Dendritic cell treated with granulocyte-macrophage colony-stimulating factor and Interleukin-4, amounts not matched to agents 40 ng/mL and 50 ng/mL, for 4 days (primary cell): ENCODE data around the gene SRD5A1.

Experiments
- H3K27ac Mint-ChIP-seq: one replicate; pipeline ENCODE4 v1.8.0; 2022; ENCODE audit warnings: mild to moderate bottlenecking, mixed read lengths
- H3K27me3 Mint-ChIP-seq: one replicate; pipeline ENCODE4 v1.8.0; 2022; ENCODE audit warnings: mild to moderate bottlenecking, mixed read lengths
- H3K36me3 Mint-ChIP-seq: one replicate; pipeline ENCODE4 v1.8.0; 2022; ENCODE audit warnings: low read depth, mixed read lengths
- H3K4me1 Mint-ChIP-seq: one replicate; pipeline ENCODE4 v1.8.0; 2022; ENCODE audit warnings: low read depth, mixed read lengths
- H3K4me3 Mint-ChIP-seq: one replicate; pipeline ENCODE4 v1.8.0; 2022; ENCODE audit warnings: mild to moderate bottlenecking, moderate library complexity, mixed read lengths
- H3K9me3 Mint-ChIP-seq: one replicate; pipeline ENCODE4 v1.8.0; 2022; ENCODE audit warnings: mixed read lengths
- intact Hi-C: fragments of 100-400 bp; cut with micrococcal nuclease; formaldehyde crosslinking; loops from one replicate; pipeline ENCODE4 v1.15.0; 2022

SRD5A1 gene

DNA sequence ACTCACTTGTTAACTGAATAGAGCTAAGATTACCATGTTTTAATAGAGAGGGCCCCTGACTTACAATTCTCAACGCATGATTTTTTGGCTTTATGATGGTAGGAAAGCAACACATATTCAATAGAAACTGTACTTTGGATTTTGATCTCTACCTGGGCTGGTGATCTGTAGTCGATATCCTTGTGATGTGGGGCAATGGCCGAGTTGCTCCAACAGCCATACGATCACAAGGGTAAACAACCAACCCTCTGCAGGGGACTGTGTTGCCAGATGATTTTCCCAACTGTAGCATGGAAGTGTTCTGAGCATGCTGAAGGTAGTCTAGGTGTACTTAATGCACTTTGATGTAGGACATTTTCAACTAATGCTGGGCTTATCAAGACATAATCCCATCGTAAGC is 36.9 kb upstream of the SRD5A1 start:
- intact Hi-C loops = no loop called here
- H3K27me3 Mint-ChIP-seq = peaks cover 6% of the 10 kb centered on the region

DNA sequence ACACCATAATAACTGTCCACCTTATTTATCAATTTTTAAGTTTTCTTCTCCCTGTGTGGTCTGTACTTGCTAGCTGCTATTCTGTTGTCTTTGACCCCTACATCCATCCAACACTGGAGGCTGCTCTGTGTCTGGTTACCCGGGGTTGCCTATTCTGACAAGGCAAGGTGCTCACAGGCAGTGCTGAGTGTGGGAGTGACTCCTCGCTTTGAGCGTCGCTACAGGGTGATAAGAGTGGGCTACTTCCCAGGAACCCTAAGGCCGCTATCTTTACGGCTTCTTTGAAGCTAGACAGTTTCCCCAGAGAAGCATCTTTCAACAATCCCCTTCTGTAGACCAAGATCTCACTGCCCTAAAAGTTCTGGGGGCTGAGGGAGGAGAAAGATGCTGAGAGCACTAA is 35.7 kb upstream of the SRD5A1 start:
- Mint-ChIP-seq H3K27me3 (no peaks in the 10 kb centered on the region), H3K27ac (no peak overlapping the region)

More for the DNA sequence above, 36.9 kb upstream of the SRD5A1 start:
- Mint-ChIP-seq H3K4me1 (peaks cover 5% of the 10 kb centered on the region), H3K4me3 (no peak overlapping the region), H3K9me3 (no peaks in the 10 kb centered on the region), H3K27ac (no peak overlapping the region), H3K36me3 (peaks cover 52% of the 10 kb centered on the region)

DNA sequence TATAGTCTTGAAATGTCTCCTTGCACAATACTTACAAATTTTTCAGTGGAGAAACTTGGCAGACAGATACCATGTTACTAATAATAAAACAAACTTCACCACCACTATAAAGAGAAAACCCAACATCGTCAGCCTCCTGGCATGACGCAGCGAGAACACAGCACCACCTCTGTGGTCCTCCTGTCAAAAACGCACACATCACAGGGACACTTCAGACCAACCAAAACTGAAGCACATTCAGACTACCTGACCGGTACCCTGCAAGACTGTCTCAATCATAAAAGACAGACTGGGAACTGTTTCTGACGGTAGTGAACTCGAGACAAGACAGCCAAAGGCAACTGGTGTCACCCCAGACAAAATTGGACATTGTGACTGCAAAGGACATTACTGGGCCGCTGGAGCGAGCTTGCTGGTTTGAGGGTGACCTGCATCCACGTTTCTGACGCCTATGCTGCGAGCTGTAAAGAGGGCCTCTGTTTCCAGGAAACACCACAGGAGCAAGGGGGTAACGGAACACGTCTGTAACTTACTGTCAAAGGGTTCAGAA is 34.8 kb upstream of the SRD5A1 start:
- Mint-ChIP-seq H3K9me3 (no peaks in the 10 kb centered on the region), H3K4me1 (no peaks in the 10 kb centered on the region), H3K4me3 (no peak overlapping the region), H3K27ac (no peak overlapping the region), H3K27me3 (no peaks in the 10 kb centered on the region), H3K36me3 (peaks cover 73% of the 10 kb centered on the region)
- intact Hi-C loops = no loop called here

More for the DNA sequence above, 35.7 kb upstream of the SRD5A1 start:
- Mint-ChIP-seq H3K9me3 (no peaks in the 10 kb centered on the region), H3K4me3 (no peak overlapping the region), H3K4me1 (peaks cover 5% of the 10 kb centered on the region), H3K36me3 (peaks cover 64% of the 10 kb centered on the region)
- intact Hi-C loops = no loop called here

DNA sequence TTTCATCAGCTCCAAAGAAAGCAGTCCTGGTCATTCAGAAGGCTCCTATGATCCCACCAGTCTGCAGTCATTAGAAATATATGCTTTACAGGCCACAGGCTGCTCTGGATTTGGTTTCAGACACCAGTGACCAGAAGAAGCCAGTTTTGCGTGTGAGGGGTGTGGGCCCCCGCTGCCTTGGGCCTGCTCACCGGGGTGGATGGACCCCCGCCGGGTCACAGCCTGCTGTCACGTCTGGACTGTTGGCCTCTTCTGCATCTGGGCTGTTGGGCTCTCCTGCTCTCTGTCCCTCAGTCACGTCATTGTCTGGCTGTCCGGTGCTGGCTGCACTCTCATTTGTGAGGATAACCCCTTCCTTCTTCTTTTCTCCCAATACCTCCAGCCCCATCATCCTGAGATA is 33.5 kb upstream of the SRD5A1 start:
- intact Hi-C loops = no loop called here
- H3K36me3 Mint-ChIP-seq = peaks cover 86% of the 10 kb centered on the region
- no peak overlapping the region for H3K4me3 Mint-ChIP-seq
- no peaks in the 10 kb centered on the region for H3K27me3 Mint-ChIP-seq
- no peaks in the 10 kb centered on the region for H3K9me3 Mint-ChIP-seq
- no peak overlapping the region for H3K27ac Mint-ChIP-seq
- no peaks in the 10 kb centered on the region for H3K4me1 Mint-ChIP-seq

DNA sequence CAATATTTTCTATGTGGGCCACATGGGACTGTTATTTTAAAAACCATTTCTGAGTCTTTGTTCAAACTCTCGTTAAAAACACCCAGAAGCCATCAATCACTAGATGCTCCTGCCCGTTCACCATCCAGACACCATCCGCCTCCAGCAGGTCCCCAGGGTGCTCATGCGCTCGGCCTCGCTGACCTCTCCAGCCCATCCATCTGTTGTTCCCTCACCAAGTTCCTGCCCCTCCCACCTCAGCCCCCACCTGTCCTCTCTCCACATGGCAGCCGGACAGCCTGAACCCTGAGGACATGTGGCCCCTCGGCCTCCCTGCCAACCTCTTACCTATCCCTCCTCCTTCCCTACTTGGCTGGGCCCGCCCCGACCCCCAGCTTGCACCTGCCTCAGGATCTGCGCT is 32.0 kb upstream of the SRD5A1 start:
- intact Hi-C loops = no loop called here
- Mint-ChIP-seq H3K36me3 (peaks cover 100% of the 10 kb centered on the region), H3K4me1 (no peaks in the 10 kb centered on the region), H3K4me3 (no peak overlapping the region), H3K9me3 (no peaks in the 10 kb centered on the region), H3K27me3 (no peaks in the 10 kb centered on the region), H3K27ac (no peak overlapping the region)

DNA sequence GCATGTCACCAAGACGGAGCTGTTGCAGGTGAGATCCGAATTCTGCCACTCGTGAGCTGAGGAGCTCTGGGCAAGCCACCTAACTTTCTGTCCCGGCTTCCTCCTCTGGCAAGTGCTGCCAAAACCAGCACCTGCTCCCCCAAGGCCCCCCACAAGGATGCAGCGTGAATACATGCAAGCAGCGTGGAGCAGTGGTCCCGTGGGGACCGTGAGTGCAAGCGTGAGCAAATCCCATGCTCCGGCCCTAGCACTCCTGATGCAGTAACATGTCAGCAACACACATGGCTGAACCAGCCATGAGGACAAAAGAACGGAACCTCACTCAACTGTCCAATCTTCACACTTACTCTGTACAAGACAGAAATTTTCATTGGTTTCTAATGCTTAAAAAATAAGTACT is 31.4 kb upstream of the SRD5A1 start:
- H3K27me3 Mint-ChIP-seq = no peaks in the 10 kb centered on the region
- no peak overlapping the region for H3K4me3 Mint-ChIP-seq
- H3K27ac Mint-ChIP-seq = no peak overlapping the region
- H3K36me3 Mint-ChIP-seq = peaks cover 100% of the 10 kb centered on the region
- intact Hi-C loops = no loop called here
- no peaks in the 10 kb centered on the region for H3K9me3 Mint-ChIP-seq
- H3K4me1 Mint-ChIP-seq = no peaks in the 10 kb centered on the region

DNA sequence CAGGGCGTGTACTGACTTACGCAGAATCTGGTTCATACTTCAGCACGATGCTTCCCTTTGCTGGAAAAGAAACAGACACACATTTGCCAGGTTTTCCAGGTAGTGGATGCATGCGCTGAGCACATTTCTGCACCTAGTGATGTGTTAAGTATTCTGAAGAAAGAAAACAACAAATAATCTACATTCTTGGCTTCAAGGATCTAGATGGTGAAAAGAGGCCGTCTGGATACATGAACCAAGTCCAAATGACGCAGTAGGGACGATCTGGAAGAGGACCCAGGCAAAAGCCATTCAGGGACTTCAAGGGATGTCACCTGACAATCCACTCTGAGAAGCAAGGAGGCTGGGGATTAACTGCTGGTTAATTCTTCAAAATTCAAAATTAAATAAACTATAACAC is 30.8 kb upstream of the SRD5A1 start:
- intact Hi-C loops = no loop called here
- Mint-ChIP-seq H3K9me3 (no peaks in the 10 kb centered on the region), H3K27me3 (no peaks in the 10 kb centered on the region), H3K27ac (no peak overlapping the region), H3K4me3 (no peak overlapping the region), H3K36me3 (peaks cover 100% of the 10 kb centered on the region), H3K4me1 (no peaks in the 10 kb centered on the region)

DNA sequence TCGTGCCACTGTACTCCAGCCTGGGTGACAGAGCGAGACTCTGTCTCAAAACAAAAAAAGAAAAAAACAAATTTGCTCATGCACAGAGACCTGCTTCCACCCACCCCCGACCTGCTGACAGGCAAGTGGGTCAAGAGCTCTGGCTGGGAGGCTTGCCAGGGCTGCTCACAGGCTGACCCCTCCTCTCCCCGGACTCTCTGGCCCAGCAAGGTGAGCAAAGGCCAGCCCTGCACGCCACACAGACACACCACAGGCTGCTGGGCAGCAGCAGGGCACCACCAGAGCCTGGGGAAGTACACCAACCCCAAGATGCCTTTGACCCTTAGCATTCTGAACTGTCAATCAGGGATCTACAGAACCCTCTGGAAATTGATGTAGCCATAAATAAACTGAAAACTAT is 29.6 kb upstream of the SRD5A1 start:
- H3K27ac Mint-ChIP-seq = no peak overlapping the region
- peaks cover 100% of the 10 kb centered on the region for H3K36me3 Mint-ChIP-seq
- H3K4me3 Mint-ChIP-seq = no peak overlapping the region
- H3K9me3 Mint-ChIP-seq = no peaks in the 10 kb centered on the region
- intact Hi-C loops = no loop called here
- H3K27me3 Mint-ChIP-seq = no peaks in the 10 kb centered on the region
- H3K4me1 Mint-ChIP-seq = no peaks in the 10 kb centered on the region

DNA sequence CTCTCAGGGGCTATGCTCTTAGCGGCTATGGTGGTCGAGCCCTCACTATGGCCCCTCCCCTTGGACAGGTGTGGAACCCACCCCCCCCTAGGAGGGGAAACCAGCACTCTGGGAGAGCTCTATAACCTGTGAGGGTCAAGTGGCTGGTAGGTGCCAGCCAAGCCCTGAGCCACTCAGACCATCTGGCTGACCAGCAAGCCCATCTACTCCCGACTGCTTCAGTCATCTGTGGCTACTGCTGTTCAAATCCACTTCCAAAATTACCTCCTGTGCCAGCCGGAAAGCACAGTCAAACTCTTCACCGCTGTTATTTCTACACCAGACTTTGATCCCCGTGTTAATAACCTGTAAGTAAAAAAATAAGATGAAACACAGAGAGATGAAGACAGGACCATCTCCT is 28.9 kb upstream of the SRD5A1 start:
- Mint-ChIP-seq H3K4me1 (no peaks in the 10 kb centered on the region), H3K27me3 (no peaks in the 10 kb centered on the region), H3K4me3 (no peak overlapping the region), H3K36me3 (peaks cover 100% of the 10 kb centered on the region), H3K27ac (no peak overlapping the region), H3K9me3 (no peaks in the 10 kb centered on the region)
- intact Hi-C loops = no loop called here

DNA sequence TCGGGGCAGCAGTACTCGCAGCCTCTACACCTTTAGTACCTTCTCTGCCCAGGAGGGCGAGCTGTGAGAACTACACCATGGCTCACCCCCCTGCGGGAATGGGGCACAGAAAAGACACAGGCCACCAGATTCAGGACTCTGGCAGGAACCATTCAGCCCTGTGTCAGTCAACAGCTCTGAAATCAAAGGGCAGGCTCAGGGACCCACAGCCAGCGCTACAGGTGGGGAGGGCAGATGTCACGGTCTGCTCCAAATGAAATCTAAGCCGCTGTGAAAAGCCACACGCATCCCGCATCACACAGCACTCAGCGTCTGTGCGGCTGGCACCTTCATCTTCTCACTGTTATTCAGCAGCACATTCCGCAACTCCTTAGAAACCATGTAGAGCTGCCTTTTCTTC is 28.3 kb upstream of the SRD5A1 start:
- intact Hi-C loops = no loop called here

DNA sequence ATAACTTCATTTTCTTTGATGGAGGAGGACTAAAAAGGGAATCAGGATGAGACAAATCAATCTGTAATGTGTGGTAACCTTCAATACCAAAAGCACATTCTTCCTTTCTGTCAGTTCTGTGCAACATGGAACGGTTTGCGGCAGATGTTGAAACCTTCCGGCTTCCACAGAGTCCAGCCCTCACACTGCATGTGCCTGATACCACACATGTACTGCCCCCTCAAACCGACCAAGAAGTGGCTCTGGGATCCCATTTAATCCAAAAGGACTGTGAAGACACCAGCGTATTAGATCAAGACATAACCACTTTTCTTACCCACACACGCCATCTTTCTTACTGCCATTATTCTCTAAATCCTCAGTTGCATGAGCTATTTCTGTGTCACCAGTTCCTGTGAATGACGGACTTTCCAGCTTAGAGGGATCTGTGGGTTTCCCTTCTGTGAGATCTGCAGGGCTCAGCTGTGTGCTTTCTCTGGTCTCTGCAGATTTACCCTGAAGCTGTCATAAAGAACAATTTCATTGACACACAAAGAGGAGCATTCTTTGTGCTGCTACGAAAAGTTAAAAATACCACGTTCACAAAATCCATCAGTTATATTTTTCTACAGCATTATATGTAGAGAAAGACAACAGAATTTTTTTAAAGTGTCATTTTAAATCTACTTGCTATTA is 26.2 kb upstream of the SRD5A1 start:
- no peak overlapping the region for H3K27ac Mint-ChIP-seq
- intact Hi-C loops = no loop called here
- peaks cover 100% of the 10 kb centered on the region for H3K36me3 Mint-ChIP-seq
- no peak overlapping the region for H3K4me3 Mint-ChIP-seq
- no peaks in the 10 kb centered on the region for H3K27me3 Mint-ChIP-seq
- H3K4me1 Mint-ChIP-seq = no peaks in the 10 kb centered on the region
- no peaks in the 10 kb centered on the region for H3K9me3 Mint-ChIP-seq

More for the DNA sequence above, 28.3 kb upstream of the SRD5A1 start:
- no peaks in the 10 kb centered on the region for H3K27me3 Mint-ChIP-seq
- H3K27ac Mint-ChIP-seq = no peak overlapping the region
- H3K4me1 Mint-ChIP-seq = no peaks in the 10 kb centered on the region
- H3K36me3 Mint-ChIP-seq = peaks cover 100% of the 10 kb centered on the region
- H3K9me3 Mint-ChIP-seq = no peaks in the 10 kb centered on the region
- no peak overlapping the region for H3K4me3 Mint-ChIP-seq

DNA sequence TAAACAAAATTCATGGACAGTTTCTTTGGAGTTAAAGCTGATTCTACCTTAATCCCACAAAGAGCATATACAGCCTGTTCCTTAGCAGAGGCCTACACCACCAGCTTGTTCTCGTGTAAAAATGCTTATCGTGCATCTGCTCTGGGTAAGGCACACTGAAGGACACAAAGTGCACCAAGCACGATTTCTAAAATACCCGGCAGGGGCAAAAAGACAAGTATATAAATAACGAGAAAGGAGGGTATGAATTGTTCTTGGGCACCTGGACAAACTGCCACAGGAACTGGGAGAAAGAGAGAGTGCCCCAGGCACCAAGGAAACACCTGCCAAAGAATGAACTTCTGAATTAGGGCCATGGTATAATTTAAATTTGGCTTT is 25.7 kb upstream of the SRD5A1 start:
- Mint-ChIP-seq H3K4me3 (no peak overlapping the region), H3K27ac (no peak overlapping the region), H3K36me3 (peaks cover 100% of the 10 kb centered on the region), H3K4me1 (no peaks in the 10 kb centered on the region), H3K9me3 (no peaks in the 10 kb centered on the region), H3K27me3 (no peaks in the 10 kb centered on the region)
- intact Hi-C loops = no loop called here

DNA sequence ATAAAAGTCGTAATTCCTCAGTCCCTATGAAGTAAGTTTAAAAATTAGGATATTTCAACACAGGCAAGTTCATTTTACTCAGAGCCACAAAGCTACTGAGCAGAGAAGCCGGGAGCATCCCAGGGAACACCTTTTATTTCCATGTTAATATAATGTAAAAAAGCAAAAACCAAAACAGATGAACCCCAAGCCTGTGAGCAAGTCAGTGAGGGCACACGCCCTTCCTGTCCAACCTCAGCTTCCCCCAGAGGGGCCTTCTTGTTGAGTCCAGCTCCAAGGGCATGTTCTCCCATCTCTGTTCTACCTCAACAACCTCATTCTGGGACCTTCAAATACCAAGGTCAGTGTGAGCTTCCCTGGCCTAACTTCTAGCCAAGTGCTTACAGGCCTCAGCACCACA is 25.2 kb upstream of the SRD5A1 start:
- no peak overlapping the region for H3K4me3 Mint-ChIP-seq
- H3K36me3 Mint-ChIP-seq = peaks cover 100% of the 10 kb centered on the region
- H3K27me3 Mint-ChIP-seq = no peaks in the 10 kb centered on the region
- no peaks in the 10 kb centered on the region for H3K4me1 Mint-ChIP-seq
- intact Hi-C loops = no loop called here
- H3K27ac Mint-ChIP-seq = peak overlapping the region; percentile 14
- H3K9me3 Mint-ChIP-seq = no peaks in the 10 kb centered on the region

DNA sequence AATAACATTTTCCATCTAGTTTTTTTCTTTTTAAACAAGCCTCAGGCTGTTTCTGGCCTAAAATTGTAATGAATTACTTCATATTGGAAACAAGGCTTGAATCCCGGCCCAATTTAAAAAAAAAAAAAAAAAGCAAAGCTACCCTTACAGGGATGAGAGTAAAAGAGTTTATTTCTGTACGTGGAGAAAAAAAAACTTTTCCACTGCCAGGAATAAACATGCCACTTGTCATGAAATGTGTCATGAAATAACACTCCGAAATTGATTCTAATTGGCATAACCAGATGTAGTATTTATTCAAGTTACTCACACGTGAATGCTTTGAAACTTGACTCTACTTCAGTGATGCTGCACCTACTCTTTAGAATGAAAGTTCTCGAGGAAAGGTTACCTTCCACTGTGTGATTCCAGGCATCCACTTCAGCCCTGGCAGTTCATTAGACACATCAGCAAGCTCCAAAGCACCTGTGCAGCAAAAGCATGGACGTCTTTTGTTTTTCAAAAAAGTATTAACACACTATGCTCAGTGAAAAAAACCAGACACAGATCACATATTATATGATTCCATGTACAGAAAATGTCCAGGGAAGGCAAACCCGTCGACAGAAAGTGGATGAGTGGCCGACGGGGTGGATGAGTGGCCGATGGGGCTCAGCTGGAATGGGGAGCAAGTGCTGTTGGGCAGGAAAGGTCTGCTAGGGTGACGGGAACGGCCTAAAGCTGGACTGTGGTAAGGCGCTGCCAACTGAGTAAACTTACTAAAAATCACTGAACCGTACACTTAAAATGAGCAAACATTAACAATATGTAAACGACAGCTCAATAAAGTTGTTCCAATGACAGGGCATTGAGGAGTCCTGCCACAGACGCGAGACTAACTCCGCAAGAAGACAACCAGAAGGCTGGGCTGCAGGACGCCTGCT is 21.6 kb upstream of the SRD5A1 start:
- Mint-ChIP-seq H3K4me1 (no peaks in the 10 kb centered on the region), H3K27ac (no peak overlapping the region), H3K9me3 (no peaks in the 10 kb centered on the region), H3K36me3 (peaks cover 100% of the 10 kb centered on the region), H3K27me3 (no peaks in the 10 kb centered on the region), H3K4me3 (no peak overlapping the region)
- intact Hi-C loops = no loop called here
